ENCODE results near the gene ARRB2.

GRCh38 chr17:4759776-4760236 lies 49.4 kb downstream of the ARRB2 start:
- no peak for TF ChIP-seq CTCF (conservative IDR thresholded peaks at IDR 0.05; ENCODE audit: low read depth, low read length)
- no peak for TF ChIP-seq EZH2 (IDR thresholded peaks at IDR 0.05; ENCODE audit: borderline replicate concordance, low read depth, low read length, poor library complexity, severe bottlenecking)

Measured in A673 (cell line).